HEK293 (cell line): ENCODE measurements around the gene ZFAND6.

Experiments
- CTCF ChIA-PET: fragments of 350-600 bp; formaldehyde crosslinking; extraction: SDS; loops from one replicate; lab custom pipeline; 2021; ENCODE audit warnings: antibody characterized with exemption; lab: Yijun Ruan, JAX
- POLR2A ChIA-PET: fragments of 300-600 bp; formaldehyde crosslinking; extraction: SDS; loops from one replicate; lab custom pipeline; 2020; ENCODE audit warnings: antibody characterized with exemption, inconsistent platforms; lab: Yijun Ruan, JAX
- H3K27ac ChIP-seq: fragments of 200-500 bp; sonication (Bioruptor generic); 2 replicates; pipeline ENCODE4 v1.5.1; 2014; ENCODE audit warnings: low read depth, low read length, control low read depth, inconsistent platforms; ENCODE audit errors: extremely low read depth
- H3K36me3 ChIP-seq, 2 experiments: fragments of 200-500 bp in 1 of 2; sonication (Bioruptor generic) in 1 of 2; 1 replicate in 1 of 2; 2 replicates in 1 of 2; pipeline ENCODE4 v1.5.1; 2014 to 2017; ENCODE audit warnings: inconsistent platforms in 2 of 2, low read length in 2 of 2; ENCODE audit not compliant: control insufficient read depth in 2 of 2, insufficient read depth in 1 of 2
- H3K4me1 ChIP-seq: fragments of 200-500 bp; sonication (Bioruptor generic); 2 replicates; pipeline ENCODE4 v1.5.1; 2014; ENCODE audit warnings: mild to moderate bottlenecking, low read length, inconsistent platforms; ENCODE audit not compliant: control insufficient read depth, insufficient read depth
- H3K4me3 ChIP-seq: 2 replicates; pipeline ENCODE4 v1.5.1; 2011; ENCODE audit warnings: low read depth, mild to moderate bottlenecking, control low read depth, low read length, moderate library complexity
- H3K9me3 ChIP-seq: fragments of 200-500 bp; sonication (Bioruptor generic); 2 replicates; pipeline ENCODE4 v1.5.1; 2014; ENCODE audit warnings: low read depth, low read length, inconsistent platforms; ENCODE audit not compliant: control insufficient read depth, insufficient read depth
- MEIS1 ChIP-seq: sonication (generic); formaldehyde crosslinking; IDR thresholded peaks from 2 replicates; pipeline ENCODE4 v1.8.1; 2022; ENCODE audit warnings: missing genetic modification reagents, mild to moderate bottlenecking, borderline replicate concordance
- PRDM1 ChIP-seq: fragments of 450-650 bp; formaldehyde crosslinking; IDR thresholded peaks from 2 replicates; pipeline ENCODE4; 2016; ENCODE audit warnings: missing biosample characterization, missing genetic modification characterization
- RBAK ChIP-seq: fragments of 450-650 bp; formaldehyde crosslinking; IDR thresholded peaks from 2 replicates; pipeline ENCODE4 v1.5.1; 2016; ENCODE audit warnings: missing biosample characterization, missing genetic modification characterization
- ZBTB17 ChIP-seq: fragments of 450-650 bp; formaldehyde crosslinking; IDR thresholded peaks from 2 replicates; pipeline ENCODE4 v1.5.1; 2016; ENCODE audit warnings: missing biosample characterization, missing genetic modification characterization
- ZBTB48 ChIP-seq: fragments of 450-650 bp; formaldehyde crosslinking; IDR thresholded peaks from 2 replicates; pipeline ENCODE4 v1.5.1; 2016; ENCODE audit warnings: missing biosample characterization, missing genetic modification characterization
- ZNF114 ChIP-seq: fragments of 450-650 bp; formaldehyde crosslinking; IDR thresholded peaks from 2 replicates; pipeline ENCODE4 v1.5.0; 2017; ENCODE audit warnings: missing biosample characterization, missing genetic modification characterization
- ZNF23 ChIP-seq: fragments of 450-650 bp; formaldehyde crosslinking; IDR thresholded peaks from 2 replicates; pipeline ENCODE4 v1.5.1; 2016; ENCODE audit warnings: missing biosample characterization, missing genetic modification characterization, borderline replicate concordance
- ZNF366 ChIP-seq: fragments of 450-650 bp; formaldehyde crosslinking; conservative IDR thresholded peaks from 2 replicates; pipeline ENCODE4 v1.5.1; 2016; ENCODE audit warnings: missing biosample characterization, missing genetic modification characterization
- ZNF404 ChIP-seq: fragments of 450-650 bp; formaldehyde crosslinking; IDR thresholded peaks from 2 replicates; pipeline ENCODE4 v1.5.1; 2017; ENCODE audit warnings: missing biosample characterization, missing genetic modification characterization
- ZNF423 ChIP-seq: fragments of 450-650 bp; formaldehyde crosslinking; IDR thresholded peaks from 2 replicates; pipeline ENCODE4 v1.5.1; 2016; ENCODE audit warnings: missing biosample characterization, missing genetic modification characterization
- ZNF426 ChIP-seq: fragments of 450-650 bp; formaldehyde crosslinking; IDR thresholded peaks from 2 replicates; pipeline ENCODE4 v1.5.1; 2017; ENCODE audit warnings: missing biosample characterization, missing genetic modification characterization, mild to moderate bottlenecking, inconsistent platforms, moderate library complexity
- ZNF433 ChIP-seq: fragments of 450-650 bp; formaldehyde crosslinking; IDR thresholded peaks from 2 replicates; pipeline ENCODE4 v1.5.1; 2016; ENCODE audit warnings: missing biosample characterization, missing genetic modification characterization, low read depth
- ZNF600 ChIP-seq: fragments of 450-650 bp; formaldehyde crosslinking; IDR thresholded peaks from 2 replicates; pipeline ENCODE4 v1.5.1; 2016; ENCODE audit warnings: missing biosample characterization, missing genetic modification characterization
- ZNF664 ChIP-seq: fragments of 450-650 bp; formaldehyde crosslinking; IDR thresholded peaks from 2 replicates; pipeline ENCODE4 v1.5.1; 2016; ENCODE audit warnings: missing biosample characterization, missing genetic modification characterization
- ZNF670 ChIP-seq: fragments of 450-650 bp; formaldehyde crosslinking; IDR thresholded peaks from 2 replicates; pipeline ENCODE4 v1.5.1; 2016; ENCODE audit warnings: missing biosample characterization, missing genetic modification characterization, low read depth
- ZNF76 ChIP-seq: fragments of 450-650 bp; formaldehyde crosslinking; IDR thresholded peaks from 2 replicates; pipeline ENCODE4; 2016; ENCODE audit warnings: low read depth, missing biosample characterization, missing genetic modification characterization, borderline replicate concordance
- ZXDB ChIP-seq: fragments of 450-650 bp; formaldehyde crosslinking; IDR thresholded peaks from 2 replicates; pipeline ENCODE4 v1.5.1; 2016; ENCODE audit warnings: missing biosample characterization, missing genetic modification characterization
- TF ChIP-seq, protein P1 (sequence below): fragments of 450-650 bp; formaldehyde crosslinking; IDR thresholded peaks from 2 replicates; pipeline ENCODE4 v1.5.1; 2016; ENCODE audit warnings: missing biosample characterization, missing genetic modification characterization, borderline replicate concordance
- TF ChIP-seq, protein P2 (sequence below): fragments of 450-650 bp; formaldehyde crosslinking; IDR thresholded peaks from 2 replicates; pipeline ENCODE4 v1.5.1; 2016; ENCODE audit warnings: missing biosample characterization, missing genetic modification characterization
- TF ChIP-seq, protein P3 (sequence below): fragments of 450-650 bp; formaldehyde crosslinking; IDR thresholded peaks from 2 replicates; pipeline ENCODE4 v1.5.1; 2017; ENCODE audit warnings: missing biosample characterization, missing genetic modification characterization
- TF ChIP-seq, protein P4 (sequence below): fragments of 450-650 bp; formaldehyde crosslinking; IDR thresholded peaks from 2 replicates; pipeline ENCODE4 v1.5.1; 2017; ENCODE audit warnings: missing biosample characterization, mild to moderate bottlenecking, missing genetic modification characterization, moderate library complexity
- TF ChIP-seq, protein P5 (sequence below): fragments of 450-650 bp; formaldehyde crosslinking; IDR thresholded peaks from 2 replicates; pipeline ENCODE4 v1.5.1; 2017; ENCODE audit warnings: missing biosample characterization, missing genetic modification characterization
- TF ChIP-seq, protein P6 (sequence below): fragments of 450-650 bp; formaldehyde crosslinking; IDR thresholded peaks from 2 replicates; pipeline ENCODE4 v1.5.1; 2017; ENCODE audit warnings: missing biosample characterization, missing genetic modification characterization
- TF ChIP-seq, protein P7 (sequence below): fragments of 450-650 bp; formaldehyde crosslinking; IDR thresholded peaks from 2 replicates; pipeline ENCODE4 v1.5.1; 2016; ENCODE audit warnings: missing biosample characterization, missing genetic modification characterization

ZFAND6 gene

DNA sequence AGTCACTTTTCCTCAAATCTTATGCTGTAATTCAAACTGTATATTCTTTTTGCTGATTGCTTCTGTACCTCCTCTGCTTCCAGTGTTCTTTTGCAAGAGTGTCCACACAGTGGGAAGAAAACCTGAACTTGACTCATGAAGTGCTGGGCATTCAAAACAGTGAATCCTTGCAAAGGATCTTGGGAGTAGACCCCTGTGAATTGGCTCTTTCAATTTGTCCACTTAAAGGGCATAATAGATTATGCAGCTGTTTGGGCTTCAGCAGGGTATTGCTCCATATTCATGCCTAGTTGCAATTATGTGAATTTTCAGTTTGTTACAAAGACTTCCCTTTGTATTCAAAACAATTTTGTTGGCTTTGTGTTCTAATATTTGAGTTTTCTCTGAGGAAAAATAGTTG is 11.4 kb downstream of the ZFAND6 start:
- CTCF ChIA-PET = interaction anchor here (1.7 to 2.2 kb wide), 2 partner anchors 17 to 19 kb away, joined by 4 to 6 read pairs; no protein-coding TSS in a partner anchor
- Histone ChIP-seq H3K4me3 (no peak overlapping the region), H3K27ac (no peak overlapping the region), H3K4me1 (peaks cover 43% of the 10 kb centered on the region), H3K9me3 (no peaks in the 10 kb centered on the region; the same call in 1 of the 2 replicates), H3K36me3 (no peaks in the 10 kb centered on the region; a peak in 1 of 3 replicates)
- POLR2A ChIA-PET = interaction anchor here (2.8 kb wide), 1 partner anchor 11 kb away, joined by 18 read pairs; the partner anchor contains the start of gene ZFAND6
- TF ChIP-seq ZNF23 (tag by site-specific recombination) (no peak), ZNF433 (tag by site-specific recombination) (no peak), ZXDB (tag by site-specific recombination) (peak; percentile 76), ZNF366 (no peak), ZNF423 (tag by site-specific recombination) (no peak), ZNF76 (tag by site-specific recombination) (peak; percentile 76), PRDM1 (tag by site-specific recombination) (no peak), RBAK (no peak), ZBTB17 (tag by site-specific recombination) (0 out of 2 replicates have a peak, but pooled peaks have one; percentile 50), MEIS1 (CRISPR knock-in tag) (no peak), ZNF404 (tag by site-specific recombination) (no peak), ZBTB48 (no peak), ZNF664 (no peak), ZNF600 (tag by site-specific recombination) (no peak), ZNF114 (no peak), ZNF426 (tag by site-specific recombination) (no peak), ZNF670 (tag by site-specific recombination) (no peak)
- TF ChIP-seq, protein P1, sequence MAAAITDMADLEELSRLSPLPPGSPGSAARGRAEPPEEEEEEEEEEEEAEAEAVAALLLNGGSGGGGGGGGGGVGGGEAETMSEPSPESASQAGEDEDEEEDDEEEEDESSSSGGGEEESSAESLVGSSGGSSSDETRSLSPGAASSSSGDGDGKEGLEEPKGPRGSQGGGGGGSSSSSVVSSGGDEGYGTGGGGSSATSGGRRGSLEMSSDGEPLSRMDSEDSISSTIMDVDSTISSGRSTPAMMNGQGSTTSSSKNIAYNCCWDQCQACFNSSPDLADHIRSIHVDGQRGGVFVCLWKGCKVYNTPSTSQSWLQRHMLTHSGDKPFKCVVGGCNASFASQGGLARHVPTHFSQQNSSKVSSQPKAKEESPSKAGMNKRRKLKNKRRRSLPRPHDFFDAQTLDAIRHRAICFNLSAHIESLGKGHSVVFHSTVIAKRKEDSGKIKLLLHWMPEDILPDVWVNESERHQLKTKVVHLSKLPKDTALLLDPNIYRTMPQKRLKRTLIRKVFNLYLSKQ (tag by site-specific recombination) = no peak
- TF ChIP-seq, protein P2, sequence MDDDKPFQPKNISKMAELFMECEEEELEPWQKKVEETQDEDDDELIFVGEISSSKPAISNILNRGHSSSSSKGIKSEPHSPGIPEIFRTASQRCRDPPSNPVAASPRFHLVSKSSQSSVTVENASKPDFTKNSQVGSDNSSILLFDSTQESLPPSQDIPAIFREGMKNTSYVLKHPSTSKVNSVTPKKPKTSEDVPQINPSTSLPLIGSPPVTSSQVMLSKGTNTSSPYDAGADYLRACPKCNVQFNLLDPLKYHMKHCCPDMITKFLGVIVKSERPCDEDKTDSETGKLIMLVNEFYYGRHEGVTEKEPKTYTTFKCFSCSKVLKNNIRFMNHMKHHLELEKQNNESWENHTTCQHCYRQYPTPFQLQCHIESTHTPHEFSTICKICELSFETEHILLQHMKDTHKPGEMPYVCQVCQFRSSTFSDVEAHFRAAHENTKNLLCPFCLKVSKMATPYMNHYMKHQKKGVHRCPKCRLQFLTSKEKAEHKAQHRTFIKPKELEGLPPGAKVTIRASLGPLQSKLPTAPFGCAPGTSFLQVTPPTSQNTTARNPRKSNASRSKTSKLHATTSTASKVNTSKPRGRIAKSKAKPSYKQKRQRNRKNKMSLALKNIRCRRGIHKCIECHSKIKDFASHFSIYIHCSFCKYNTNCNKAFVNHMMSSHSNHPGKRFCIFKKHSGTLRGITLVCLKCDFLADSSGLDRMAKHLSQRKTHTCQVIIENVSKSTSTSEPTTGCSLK (tag by site-specific recombination) = no peak
- TF ChIP-seq, protein P3, sequence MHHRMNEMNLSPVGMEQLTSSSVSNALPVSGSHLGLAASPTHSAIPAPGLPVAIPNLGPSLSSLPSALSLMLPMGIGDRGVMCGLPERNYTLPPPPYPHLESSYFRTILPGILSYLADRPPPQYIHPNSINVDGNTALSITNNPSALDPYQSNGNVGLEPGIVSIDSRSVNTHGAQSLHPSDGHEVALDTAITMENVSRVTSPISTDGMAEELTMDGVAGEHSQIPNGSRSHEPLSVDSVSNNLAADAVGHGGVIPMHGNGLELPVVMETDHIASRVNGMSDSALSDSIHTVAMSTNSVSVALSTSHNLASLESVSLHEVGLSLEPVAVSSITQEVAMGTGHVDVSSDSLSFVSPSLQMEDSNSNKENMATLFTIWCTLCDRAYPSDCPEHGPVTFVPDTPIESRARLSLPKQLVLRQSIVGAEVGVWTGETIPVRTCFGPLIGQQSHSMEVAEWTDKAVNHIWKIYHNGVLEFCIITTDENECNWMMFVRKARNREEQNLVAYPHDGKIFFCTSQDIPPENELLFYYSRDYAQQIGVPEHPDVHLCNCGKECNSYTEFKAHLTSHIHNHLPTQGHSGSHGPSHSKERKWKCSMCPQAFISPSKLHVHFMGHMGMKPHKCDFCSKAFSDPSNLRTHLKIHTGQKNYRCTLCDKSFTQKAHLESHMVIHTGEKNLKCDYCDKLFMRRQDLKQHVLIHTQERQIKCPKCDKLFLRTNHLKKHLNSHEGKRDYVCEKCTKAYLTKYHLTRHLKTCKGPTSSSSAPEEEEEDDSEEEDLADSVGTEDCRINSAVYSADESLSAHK (tag by site-specific recombination) = no peak
- TF ChIP-seq, protein P4, sequence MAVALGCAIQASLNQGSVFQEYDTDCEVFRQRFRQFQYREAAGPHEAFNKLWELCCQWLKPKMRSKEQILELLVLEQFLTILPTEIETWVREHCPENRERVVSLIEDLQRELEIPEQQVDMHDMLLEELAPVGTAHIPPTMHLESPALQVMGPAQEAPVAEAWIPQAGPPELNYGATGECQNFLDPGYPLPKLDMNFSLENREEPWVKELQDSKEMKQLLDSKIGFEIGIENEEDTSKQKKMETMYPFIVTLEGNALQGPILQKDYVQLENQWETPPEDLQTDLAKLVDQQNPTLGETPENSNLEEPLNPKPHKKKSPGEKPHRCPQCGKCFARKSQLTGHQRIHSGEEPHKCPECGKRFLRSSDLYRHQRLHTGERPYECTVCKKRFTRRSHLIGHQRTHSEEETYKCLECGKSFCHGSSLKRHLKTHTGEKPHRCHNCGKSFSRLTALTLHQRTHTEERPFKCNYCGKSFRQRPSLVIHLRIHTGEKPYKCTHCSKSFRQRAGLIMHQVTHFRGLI (tag by site-specific recombination) = 0 out of 2 replicates have a peak, but pooled peaks have one; percentile 50
- TF ChIP-seq, protein P5, sequence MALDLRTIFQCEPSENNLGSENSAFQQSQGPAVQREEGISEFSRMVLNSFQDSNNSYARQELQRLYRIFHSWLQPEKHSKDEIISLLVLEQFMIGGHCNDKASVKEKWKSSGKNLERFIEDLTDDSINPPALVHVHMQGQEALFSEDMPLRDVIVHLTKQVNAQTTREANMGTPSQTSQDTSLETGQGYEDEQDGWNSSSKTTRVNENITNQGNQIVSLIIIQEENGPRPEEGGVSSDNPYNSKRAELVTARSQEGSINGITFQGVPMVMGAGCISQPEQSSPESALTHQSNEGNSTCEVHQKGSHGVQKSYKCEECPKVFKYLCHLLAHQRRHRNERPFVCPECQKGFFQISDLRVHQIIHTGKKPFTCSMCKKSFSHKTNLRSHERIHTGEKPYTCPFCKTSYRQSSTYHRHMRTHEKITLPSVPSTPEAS (tag by site-specific recombination) = no peak
- TF ChIP-seq, protein P6, sequence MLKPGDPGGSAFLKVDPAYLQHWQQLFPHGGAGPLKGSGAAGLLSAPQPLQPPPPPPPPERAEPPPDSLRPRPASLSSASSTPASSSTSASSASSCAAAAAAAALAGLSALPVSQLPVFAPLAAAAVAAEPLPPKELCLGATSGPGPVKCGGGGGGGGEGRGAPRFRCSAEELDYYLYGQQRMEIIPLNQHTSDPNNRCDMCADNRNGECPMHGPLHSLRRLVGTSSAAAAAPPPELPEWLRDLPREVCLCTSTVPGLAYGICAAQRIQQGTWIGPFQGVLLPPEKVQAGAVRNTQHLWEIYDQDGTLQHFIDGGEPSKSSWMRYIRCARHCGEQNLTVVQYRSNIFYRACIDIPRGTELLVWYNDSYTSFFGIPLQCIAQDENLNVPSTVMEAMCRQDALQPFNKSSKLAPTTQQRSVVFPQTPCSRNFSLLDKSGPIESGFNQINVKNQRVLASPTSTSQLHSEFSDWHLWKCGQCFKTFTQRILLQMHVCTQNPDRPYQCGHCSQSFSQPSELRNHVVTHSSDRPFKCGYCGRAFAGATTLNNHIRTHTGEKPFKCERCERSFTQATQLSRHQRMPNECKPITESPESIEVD (tag by site-specific recombination) = peak; percentile 46
- TF ChIP-seq, protein P7, sequence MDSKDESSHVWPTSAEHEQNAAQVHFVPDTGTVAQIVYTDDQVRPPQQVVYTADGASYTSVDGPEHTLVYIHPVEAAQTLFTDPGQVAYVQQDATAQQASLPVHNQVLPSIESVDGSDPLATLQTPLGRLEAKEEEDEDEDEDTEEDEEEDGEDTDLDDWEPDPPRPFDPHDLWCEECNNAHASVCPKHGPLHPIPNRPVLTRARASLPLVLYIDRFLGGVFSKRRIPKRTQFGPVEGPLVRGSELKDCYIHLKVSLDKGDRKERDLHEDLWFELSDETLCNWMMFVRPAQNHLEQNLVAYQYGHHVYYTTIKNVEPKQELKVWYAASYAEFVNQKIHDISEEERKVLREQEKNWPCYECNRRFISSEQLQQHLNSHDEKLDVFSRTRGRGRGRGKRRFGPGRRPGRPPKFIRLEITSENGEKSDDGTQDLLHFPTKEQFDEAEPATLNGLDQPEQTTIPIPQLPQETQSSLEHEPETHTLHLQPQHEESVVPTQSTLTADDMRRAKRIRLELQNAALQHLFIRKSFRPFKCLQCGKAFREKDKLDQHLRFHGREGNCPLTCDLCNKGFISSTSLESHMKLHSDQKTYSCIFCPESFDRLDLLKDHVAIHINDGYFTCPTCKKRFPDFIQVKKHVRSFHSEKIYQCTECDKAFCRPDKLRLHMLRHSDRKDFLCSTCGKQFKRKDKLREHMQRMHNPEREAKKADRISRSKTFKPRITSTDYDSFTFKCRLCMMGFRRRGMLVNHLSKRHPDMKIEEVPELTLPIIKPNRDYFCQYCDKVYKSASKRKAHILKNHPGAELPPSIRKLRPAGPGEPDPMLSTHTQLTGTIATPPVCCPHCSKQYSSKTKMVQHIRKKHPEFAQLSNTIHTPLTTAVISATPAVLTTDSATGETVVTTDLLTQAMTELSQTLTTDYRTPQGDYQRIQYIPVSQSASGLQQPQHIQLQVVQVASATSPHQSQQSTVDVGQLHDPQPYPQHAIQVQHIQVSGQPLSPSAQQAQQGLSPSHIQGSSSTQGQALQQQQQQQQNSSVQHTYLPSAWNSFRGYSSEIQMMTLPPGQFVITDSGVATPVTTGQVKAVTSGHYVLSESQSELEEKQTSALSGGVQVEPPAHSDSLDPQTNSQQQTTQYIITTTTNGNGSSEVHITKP (tag by site-specific recombination) = peak; percentile 69
